IMR-90 (cell line): ENCODE data around the gene COLEC11.

Experiments used
- CEBPB ChIP-seq: IDR thresholded peaks from 2 replicates; pipeline ENCODE4 v1.6.1; 2012; ENCODE audit warnings: low read depth, low read length, improper control_type of control experiment
- MAFK ChIP-seq: IDR thresholded peaks from 2 replicates; pipeline ENCODE4 v1.6.1; 2012; ENCODE audit warnings: low read depth, low read length, improper control_type of control experiment
- POLR2A ChIP-seq: IDR thresholded peaks from 2 replicates; pipeline ENCODE4 v1.6.1; 2012; ENCODE audit warnings: mild to moderate bottlenecking, low read depth, low read length
- RCOR1 ChIP-seq: IDR thresholded peaks from 2 replicates; pipeline ENCODE4 v1.6.1; 2012; ENCODE audit warnings: mild to moderate bottlenecking, low read length, improper control_type of control experiment; ENCODE audit not compliant: insufficient replicate concordance
- TF ChIP-seq, protein P1 (sequence below): conservative IDR thresholded peaks from 2 replicates; pipeline ENCODE4 v1.5.1; 2012; ENCODE audit warnings: mild to moderate bottlenecking, low read depth, low read length, improper control_type of control experiment

GRCh38 chr2:3606028-3606369, 11.1 kb downstream of the COLEC11 start:
- no peak for TF ChIP-seq POLR2A
- TF ChIP-seq, protein P1, sequence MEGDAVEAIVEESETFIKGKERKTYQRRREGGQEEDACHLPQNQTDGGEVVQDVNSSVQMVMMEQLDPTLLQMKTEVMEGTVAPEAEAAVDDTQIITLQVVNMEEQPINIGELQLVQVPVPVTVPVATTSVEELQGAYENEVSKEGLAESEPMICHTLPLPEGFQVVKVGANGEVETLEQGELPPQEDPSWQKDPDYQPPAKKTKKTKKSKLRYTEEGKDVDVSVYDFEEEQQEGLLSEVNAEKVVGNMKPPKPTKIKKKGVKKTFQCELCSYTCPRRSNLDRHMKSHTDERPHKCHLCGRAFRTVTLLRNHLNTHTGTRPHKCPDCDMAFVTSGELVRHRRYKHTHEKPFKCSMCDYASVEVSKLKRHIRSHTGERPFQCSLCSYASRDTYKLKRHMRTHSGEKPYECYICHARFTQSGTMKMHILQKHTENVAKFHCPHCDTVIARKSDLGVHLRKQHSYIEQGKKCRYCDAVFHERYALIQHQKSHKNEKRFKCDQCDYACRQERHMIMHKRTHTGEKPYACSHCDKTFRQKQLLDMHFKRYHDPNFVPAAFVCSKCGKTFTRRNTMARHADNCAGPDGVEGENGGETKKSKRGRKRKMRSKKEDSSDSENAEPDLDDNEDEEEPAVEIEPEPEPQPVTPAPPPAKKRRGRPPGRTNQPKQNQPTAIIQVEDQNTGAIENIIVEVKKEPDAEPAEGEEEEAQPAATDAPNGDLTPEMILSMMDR, result no peak
- no peak for TF ChIP-seq CEBPB
- TF ChIP-seq MAFK, result no peak
- TF ChIP-seq RCOR1, result no peak
